Measurements from ENCODE around the gene AFF1.
A peak's percentile ranks its signal among the peaks of the same experiment; 100 is the strongest.
"Not testable (repeated sequence)": the region's sequence is repeated elsewhere in the genome, so short reads cannot be mapped to it uniquely, and the experiment has no call there.

Gene AFF1

DNA sequence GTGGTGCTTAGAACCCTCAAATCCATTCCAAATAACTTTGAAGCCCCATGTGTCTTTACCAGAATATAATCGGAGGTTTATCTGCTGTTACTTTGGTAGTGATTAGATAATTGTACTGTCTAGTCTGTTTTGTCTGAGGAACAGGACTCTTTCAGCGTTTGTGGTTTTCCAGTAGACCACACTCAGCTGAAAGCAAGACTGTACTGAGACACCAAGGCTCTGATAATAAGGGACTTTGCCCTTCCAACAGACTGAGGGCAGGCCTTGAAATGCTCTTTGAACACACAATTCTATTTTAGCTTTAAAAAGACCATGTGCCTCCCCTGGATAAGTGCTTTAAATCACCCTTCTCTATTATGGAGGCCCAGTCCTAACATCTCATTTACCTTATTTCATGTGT lies 209.5 kb downstream of the AFF1 start:
- TF ChIP-seq, protein P1, sequence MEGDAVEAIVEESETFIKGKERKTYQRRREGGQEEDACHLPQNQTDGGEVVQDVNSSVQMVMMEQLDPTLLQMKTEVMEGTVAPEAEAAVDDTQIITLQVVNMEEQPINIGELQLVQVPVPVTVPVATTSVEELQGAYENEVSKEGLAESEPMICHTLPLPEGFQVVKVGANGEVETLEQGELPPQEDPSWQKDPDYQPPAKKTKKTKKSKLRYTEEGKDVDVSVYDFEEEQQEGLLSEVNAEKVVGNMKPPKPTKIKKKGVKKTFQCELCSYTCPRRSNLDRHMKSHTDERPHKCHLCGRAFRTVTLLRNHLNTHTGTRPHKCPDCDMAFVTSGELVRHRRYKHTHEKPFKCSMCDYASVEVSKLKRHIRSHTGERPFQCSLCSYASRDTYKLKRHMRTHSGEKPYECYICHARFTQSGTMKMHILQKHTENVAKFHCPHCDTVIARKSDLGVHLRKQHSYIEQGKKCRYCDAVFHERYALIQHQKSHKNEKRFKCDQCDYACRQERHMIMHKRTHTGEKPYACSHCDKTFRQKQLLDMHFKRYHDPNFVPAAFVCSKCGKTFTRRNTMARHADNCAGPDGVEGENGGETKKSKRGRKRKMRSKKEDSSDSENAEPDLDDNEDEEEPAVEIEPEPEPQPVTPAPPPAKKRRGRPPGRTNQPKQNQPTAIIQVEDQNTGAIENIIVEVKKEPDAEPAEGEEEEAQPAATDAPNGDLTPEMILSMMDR (conservative IDR thresholded peaks at IDR 0.05; ENCODE audit: low read depth, low read length), result no peak
- H3K4me3 ChIP-seq (ENCODE audit: low read length), result no peak overlapping the region
- no peak for DNase-seq (ENCODE audit: low read depth)

GRCh38 chr4:87145934-87146333 lies 211.1 kb downstream of the AFF1 start:
- DNase-seq (ENCODE audit: low read depth); H3K4me3 ChIP-seq (ENCODE audit: low read length): not testable (repeated sequence)

- TF ChIP-seq, protein P1 (conservative IDR thresholded peaks at IDR 0.05; ENCODE audit: low read depth, low read length), result no peak
- no peak for DNase-seq (ENCODE audit: low read depth)
Observed at GRCh38 chr4:87147116-87147515, 212.3 kb downstream of the AFF1 start.

DNA sequence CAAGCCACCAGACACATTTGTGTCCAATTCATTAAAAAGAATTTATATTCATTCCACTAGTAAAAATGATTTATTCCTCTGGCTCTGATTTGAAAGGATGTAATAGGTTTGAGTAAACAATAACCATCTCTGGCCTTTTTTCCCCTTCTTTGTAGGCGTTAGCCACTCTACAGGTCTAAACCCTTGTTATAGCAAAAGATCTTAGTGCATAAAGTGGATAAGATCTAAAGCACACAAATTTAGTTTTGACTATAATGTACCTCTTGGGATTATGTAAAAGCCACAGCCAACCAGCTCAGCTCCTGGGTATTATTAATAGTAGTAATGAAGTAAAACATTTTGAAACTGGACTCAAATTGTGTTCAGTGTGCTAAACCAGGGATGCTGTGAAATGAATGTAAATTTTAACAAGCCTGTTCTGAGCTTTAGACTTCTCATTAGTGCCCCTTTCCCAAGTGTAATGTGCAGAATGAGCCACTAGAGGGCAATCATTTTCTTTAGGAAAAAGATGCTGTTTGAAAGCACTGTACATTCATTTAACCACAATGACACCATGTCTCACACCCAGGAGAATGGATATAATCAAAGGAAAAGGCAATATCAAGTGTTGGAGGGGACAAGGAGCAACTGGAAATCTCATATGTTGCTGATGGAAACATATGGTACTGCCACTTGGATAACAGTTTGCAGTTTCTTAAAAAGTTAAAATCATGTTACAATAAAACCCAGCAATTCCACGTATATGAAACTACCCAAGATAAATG lies 215.9 kb downstream of the AFF1 start:
- no peak overlapping the region for H3K4me3 ChIP-seq (ENCODE audit: low read length)
- TF ChIP-seq, protein P1 (conservative IDR thresholded peaks at IDR 0.05; ENCODE audit: low read depth, low read length), result peak; percentile 86
- DNase-seq (ENCODE audit: low read depth), result peak; percentile 21

More at GRCh38 chr4:87147116-87147515, 212.3 kb downstream of the AFF1 start:
- no peak overlapping the region for H3K4me3 ChIP-seq (ENCODE audit: low read length)

GRCh38 chr4:87151730-87152129 lies 216.9 kb downstream of the AFF1 start:
- TF ChIP-seq, protein P1 (conservative IDR thresholded peaks at IDR 0.05; ENCODE audit: low read depth, low read length), result no peak
- no peak overlapping the region for H3K4me3 ChIP-seq (ENCODE audit: low read length)
- DNase-seq (ENCODE audit: low read depth), result no peak

DNA sequence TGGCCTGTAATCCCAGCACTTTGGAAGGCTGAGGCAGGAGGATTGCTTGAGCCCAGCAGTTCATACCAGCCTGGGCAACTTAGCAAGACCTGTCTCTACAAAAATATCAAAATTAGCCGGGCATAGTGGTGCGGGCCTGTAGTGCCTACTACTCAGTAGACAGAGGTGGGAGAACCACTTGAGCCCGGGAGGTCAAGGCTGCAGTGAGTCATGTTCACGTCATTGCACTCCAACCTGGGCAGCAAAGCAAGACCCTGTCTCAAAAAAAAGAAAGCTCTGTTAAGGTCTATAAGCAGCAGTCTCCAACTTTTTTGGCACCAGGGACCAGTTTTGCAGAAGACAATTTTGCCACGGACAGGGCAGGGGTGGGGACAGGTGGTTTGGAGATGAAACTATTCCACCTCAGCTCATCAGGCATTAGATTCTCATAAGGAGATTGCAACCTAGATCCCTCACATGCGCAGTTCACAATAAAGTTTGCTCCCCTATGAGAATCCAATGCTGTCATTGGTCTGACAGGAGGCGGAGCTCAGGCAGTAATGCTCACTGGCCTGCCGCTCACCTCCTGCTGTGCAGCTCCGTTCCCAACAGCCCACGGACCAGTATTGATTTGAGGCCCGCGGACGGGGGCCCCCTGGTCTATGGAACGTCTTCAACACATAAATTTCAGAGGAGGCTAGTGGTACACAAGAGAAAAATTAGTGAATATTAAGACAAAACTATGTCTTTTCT lies 217.7 kb downstream of the AFF1 start:
- no peak for DNase-seq (ENCODE audit: low read depth)
- TF ChIP-seq, protein P1 (conservative IDR thresholded peaks at IDR 0.05; ENCODE audit: low read depth, low read length), result no peak

DNA sequence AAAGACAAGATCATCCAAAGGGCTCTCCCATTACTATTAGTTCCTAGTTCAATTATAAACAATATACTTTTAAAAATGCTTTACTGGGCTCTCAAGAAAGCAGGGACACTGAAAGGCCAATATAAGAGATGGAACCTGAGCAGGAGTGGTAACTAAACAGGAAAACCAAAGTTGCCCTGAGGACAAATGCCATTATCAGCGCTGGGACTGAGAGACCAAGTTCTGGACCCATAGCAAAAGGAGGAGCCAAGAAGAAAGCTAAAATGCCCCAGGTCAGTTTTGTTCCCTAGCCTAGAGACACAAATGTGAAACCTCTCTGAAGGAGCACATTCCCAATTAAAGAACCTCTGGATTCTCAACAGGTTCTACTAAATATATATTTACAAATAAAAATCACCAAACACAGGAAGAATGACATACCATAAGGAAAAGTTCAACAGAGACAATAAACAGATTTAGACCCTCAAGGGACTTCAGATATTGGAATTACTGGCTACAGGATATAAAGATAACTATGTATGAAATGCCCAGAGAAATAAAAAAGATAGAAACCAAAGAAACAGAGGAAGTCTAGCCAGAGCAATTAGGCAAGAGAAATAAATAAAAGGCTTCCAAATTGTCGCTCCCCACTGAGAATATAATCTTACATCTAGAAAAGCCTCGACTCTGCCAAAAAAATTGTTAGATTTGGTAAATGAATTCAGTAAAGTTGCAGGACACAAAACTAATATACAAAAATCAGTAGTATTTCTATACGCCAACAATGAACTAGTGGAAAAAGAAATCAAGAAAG lies 218.5 kb downstream of the AFF1 start:
- no peak overlapping the region for H3K4me3 ChIP-seq (ENCODE audit: low read length)
- TF ChIP-seq, protein P1 (conservative IDR thresholded peaks at IDR 0.05; ENCODE audit: low read depth, low read length), result no peak
- DNase-seq (ENCODE audit: low read depth), result no peak

More for the DNA sequence above, 217.7 kb downstream of the AFF1 start:
- no peak overlapping the region for H3K4me3 ChIP-seq (ENCODE audit: low read length)
